NCI-H524 (cell line): Measurements from ENCODE around the gene ERCC6L2.
A peak's percentile ranks its signal among the peaks of the same experiment; 100 is the strongest.

ENCODE experiments used
- DNase-seq, 2 experiments: peaks; one replicate each; lab custom pipeline; 2025; lab: John Stamatoyannopoulos, UW

The ERCC6L2 gene

GRCh38 chr9:95862343-95862742 lies 13.1 kb upstream of the ERCC6L2 start:
- DNase-seq, result no peak

DNA sequence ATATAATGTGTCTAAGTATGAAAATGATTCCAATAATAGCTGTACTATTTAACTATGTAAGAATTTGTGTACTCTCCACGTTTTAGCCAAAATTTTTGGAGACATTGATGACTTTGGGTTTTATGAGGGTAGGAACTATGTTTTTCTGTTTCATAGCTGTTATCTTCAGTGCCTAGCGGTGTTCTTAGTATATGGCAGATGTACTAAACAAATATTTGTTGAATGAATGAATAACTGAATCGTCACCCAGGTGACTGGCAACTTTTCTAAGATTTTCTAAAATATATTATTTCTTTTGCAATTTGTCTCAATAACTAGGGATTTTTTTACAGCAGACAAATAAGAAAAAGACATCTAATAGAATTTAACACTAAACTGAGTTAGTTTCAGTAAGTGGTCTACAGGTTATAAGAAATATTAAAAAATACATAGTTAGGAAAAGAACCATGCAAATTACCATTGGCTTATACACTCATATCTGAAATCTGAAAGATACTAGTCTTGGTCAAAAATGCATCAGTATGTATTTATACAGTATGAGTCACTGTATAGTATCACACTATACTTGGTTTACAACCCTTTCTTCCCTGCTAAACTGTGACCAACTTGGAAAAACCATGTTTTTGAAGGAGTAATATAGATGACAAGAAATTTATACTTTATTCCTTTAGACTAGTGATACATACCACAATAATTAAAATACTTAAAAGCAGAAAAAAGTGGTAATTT lies 10.5 kb upstream of the ERCC6L2 start:
- DNase-seq, result no peak

DNA sequence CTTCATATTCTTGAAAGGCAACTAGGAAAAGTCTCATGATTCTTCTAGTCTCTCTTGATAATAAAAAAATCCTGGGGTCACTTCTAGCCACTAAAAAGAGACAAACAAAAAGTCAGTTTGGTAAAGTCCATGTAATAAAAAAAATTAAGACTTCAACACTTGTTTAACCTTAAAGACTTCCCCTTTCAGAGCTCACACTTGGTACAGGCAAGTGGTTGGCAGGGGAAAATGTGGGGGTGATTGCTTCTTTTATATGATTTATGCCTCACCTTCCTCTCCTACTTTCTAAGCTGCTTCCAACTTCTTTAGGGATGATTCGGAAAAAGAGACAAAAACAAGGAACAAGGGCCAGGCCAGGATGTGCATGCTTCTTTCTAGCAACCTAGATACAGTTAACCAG lies 5.1 kb upstream of the ERCC6L2 start:
- DNase-seq, result no peak

DNA sequence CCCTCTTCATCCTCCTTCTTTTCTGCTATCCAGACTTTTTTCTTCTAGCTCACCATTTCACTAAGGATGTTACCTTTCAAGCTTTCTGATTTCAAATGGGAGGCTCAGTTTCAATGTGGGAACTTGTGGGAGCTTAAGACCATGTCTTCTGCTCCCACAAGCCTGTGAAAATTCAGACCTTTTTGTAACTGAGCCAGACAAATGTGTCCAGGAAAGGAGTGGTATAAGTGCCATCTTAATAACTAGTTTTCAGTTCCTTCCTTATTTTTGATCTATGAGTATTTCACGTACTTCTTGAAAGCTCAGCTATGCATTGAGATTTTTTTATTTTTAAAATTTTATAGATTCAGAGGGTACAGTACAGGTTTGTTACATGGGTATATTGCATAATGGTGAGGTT lies 4.6 kb upstream of the ERCC6L2 start:
- no peak for DNase-seq

DNA sequence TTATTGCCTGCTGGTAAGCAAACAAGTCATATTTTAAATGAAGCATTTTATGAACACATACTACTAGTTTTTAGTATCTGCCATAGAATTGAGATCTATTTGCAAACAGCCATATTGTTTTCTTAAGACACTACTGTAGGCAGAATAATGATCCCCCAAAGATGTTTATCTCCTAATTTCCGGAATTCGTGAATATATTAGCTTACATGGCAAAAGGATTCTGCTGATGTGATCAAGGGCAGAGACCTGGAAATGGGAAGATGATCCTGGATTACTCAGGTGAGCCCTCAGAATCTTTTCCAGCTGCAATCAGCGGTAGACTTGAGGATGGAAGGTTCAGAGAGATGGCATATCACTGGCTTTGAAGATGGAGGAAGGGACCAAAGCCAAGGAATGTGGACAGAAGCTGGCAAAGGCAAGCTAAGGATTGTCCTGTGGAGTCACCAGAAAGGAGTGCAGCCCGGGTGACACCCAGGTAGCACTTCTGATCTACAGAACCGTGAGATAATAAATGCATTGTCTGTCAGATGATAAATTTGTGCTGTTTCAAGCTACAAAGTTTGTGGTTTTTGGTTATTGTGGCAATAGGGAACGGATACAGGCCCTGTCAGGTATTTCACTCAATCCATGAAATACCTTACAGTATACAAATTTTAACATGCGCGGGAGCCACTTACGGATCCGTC lies 1.0 kb upstream of the ERCC6L2 start:
- peak in 1 of 2 experiments; percentile 28 for DNase-seq

DNA sequence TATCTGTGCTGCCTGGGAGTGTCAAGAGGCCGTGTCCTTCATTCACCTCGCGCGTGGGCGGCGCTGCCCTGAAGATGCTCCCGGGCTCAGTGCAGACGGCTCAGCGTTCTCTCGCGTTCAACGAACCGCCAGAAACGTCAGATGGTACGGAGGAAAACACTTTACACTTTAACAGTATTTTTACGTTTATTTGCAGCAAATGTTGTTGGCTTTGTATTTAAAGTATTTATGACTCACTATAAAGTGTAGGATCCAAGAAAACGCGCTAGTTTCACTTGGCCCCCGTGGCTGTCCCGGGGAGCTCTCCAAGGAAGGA lies 544 bp upstream of the ERCC6L2 start:
- DNase-seq, result peak in 1 of 2 experiments; percentile 52

- DNase-seq, result no peak
These were observed 600 bp downstream of the ERCC6L2 start for GRCh38 chr9:95876138-95876444.

- DNase-seq, result peak in 1 of 2 experiments; percentile 3
These were observed 1.1 kb downstream of the ERCC6L2 start for GRCh38 chr9:95876595-95876994.

GRCh38 chr9:95877984-95878383 lies 2.5 kb downstream of the ERCC6L2 start:
- no peak for DNase-seq

DNA sequence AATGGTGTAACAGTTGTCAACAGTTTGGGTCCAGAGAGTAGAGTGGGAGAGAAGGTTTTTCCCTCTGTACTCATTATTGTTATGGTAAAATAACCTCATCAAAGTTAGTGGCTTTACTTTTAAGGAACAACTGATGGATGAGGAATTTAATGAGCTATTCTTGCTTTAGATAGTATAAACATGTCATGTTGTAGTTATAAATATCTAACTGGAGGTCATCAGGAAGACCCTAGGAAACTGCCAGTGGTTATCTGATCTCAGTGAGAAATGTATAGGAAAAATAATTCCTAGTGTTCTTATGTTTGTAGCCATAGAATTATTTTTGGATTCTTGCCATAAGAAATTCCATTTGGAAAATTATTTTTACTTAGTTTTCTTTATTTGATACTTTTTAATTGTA lies 4.1 kb downstream of the ERCC6L2 start:
- DNase-seq, result no peak

DNA sequence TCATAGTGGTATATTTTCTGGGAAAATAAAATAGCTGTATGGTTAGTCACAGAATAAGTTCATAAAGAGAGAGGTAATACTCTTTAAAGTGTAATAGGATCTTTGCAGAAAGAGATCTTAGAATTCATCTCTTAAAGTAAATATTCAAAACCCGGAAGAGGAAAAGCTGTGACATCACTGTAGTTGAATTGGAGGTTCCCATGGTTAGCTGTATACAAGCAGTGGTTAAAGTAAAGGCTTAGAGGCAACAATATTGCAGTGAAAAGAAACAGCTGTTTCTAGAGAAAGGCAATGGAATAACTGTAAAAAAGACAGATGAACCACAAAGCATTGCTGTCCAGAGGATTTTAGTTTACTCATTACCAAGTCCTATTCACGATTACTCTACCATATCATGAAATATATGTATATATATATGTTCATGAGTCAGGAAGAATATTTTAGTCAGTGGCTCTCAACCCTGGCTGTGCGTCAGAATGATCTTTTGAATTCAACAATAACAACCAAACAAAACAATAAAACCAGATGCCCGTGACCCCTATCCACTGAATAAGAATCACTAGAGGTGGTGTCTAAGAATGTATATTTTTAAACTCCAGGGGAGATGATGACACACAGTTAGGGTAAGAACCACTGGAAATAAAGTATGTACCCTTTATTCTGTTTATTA lies 4.7 kb downstream of the ERCC6L2 start:
- DNase-seq, result no peak

DNA sequence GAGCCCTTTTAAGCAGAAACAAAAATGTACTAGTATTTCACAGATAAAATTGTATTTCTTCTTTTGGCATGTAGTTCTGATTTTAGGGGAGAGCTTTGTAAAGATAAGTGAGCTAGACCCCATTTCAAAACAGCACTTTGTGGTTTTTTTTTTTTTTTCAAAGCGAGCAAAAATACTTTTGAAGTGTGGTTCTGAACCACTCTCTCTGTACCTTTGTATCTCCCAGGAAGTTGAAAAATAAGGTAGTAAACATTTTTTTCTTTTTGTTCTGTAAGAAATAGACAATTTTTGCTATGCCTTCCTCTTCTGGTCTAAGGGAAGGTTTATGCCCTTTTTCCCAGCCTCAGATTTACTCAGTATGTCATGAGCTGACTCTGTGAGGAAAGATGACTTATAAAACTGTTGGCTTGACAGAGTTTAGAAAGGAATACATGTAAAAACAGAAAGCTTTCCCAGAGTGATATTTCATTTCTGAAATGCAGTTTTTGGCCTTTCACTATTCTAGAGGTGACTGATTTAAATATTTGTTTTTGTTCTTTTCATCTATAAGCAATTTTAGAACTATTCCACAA lies 12.5 kb downstream of the ERCC6L2 start:
- no peak for DNase-seq

GRCh38 chr9:95890594-95890993 lies 15.1 kb downstream of the ERCC6L2 start:
- DNase-seq, result no peak

DNA sequence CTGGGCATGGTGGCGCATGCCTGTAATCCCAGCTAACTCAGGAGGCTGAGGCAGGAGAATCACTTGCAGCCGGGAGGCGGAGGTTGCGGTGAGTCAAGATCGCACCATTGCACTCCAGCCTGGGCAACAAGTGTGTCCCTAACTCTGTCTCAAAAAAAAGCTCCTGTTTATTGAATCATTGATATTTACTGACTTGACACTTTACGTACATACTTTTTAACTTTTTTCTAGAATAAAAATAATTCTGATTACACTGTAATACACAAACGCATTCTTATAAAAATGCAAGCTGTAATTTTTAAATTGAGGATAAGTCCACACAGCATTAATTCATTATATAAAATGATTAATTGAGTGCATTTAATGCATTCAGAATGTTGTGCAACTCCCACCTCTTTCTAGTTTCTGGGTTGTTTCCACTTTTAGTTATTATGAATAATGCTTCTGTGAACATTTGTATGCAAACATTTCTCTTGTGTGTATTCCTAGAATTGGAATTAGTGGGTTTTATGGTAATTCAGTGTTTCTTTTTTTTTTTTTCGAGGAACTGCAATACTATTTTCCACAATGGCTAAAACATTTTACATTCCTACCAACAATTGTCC lies 15.7 kb downstream of the ERCC6L2 start:
- no peak for DNase-seq

DNA sequence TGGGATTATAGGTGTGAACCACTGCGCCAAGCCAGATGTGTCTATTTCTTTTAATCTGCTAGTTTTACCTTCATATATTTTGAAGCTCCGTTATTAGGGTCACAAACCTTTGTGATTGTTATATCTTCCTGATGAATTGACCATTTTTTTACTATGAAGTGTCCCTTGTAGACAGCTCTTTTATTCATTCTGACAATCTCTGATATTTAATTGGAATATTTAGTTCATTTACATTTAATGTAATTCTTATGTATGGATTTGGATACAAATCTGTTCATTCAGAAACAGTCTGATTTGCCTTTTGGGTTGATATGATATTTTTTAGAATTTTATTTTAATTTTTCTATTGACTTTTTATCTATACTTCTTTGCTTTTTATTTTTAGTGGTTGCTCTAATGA lies 17.2 kb downstream of the ERCC6L2 start:
- no peak for DNase-seq

DNA sequence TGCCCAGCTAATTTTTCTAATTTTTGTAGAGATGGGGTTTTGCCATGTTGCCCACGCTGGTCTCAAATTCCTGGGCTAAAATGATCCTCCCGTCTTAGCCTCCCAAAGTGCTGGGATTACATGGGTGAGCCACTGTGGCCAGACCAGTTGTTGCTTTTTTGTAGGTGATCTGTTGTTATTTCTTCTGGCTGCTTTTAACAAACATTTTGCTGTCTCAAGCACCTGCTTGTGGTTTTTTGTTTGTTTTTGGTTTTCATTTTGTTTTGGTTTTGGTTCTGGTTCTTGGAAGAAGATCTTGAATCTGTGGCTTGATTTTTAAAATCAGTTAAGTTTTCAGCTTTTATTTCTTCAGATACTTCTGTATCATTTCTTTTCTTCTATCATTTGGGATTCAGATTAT lies 21.1 kb downstream of the ERCC6L2 start:
- DNase-seq, result no peak

DNA sequence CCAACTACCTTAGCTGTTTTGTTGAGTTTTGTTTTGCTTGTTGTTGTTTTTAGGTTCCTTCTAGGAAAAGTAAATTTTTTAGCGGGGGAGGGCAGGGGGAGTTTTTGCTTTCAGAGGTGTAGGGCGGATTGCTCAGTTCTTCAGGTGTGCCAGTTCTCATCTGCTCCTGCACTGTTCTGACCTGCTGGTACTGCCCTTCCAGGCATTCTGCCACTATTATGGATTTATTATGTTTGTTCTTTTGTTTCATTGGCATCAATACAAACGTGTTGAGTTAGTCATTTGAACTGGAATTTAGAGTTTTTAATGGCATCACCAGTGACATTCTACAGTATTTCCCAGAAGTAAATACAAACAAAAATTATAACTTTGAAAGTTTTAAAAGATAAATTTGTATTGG lies 26.0 kb downstream of the ERCC6L2 start:
- DNase-seq, result no peak

DNA sequence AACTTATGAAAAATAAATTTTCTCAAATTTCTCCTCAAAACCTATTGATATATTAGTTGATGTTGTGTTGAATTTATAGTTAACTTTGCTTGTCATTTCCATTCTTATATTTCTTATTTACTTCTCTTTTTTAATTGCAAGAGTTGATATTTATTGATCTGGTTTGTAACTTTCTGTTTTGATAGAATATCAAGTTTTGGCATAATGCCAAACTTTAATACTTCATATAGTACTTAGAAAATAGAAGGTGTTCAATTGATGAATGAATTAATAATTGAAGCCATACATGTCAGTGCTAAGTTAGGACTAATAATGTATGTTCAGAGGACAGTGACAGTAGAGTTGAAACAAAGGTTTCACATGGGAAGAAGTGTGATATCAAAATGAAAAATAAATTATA lies 27.9 kb downstream of the ERCC6L2 start:
- no peak for DNase-seq

GRCh38 chr9:95907794-95908193 lies 32.3 kb downstream of the ERCC6L2 start:
- no peak for DNase-seq

- no peak for DNase-seq
These were observed 34.7 kb downstream of the ERCC6L2 start for GRCh38 chr9:95910023-95910707.

DNA sequence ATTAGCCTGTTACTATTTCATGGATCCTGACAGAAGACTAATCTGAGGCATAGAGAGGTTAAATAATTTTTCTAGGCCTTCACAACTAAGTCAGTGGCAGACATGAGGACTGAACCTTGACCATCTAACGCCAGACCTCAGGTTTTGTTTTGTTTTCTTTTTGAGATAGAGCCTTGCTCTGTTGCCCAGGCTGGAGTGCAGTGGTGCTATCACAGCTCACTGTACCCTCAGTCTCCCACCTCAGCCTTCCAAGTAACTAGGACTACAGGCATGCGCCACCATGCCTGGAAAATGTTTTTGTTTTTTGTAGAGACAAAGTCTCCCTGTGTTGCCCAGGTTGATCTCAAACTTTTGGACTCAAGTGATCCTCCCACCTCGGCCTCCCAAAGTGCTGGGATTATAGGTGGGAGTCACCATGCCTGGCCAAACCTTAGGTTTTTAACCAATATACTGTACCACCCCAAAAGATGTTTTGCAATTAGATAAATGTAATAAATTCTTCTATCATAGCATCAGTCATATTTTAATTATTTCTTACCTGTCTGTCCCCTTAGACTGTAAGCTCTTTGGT lies 35.4 kb downstream of the ERCC6L2 start:
- DNase-seq, result no peak

DNA sequence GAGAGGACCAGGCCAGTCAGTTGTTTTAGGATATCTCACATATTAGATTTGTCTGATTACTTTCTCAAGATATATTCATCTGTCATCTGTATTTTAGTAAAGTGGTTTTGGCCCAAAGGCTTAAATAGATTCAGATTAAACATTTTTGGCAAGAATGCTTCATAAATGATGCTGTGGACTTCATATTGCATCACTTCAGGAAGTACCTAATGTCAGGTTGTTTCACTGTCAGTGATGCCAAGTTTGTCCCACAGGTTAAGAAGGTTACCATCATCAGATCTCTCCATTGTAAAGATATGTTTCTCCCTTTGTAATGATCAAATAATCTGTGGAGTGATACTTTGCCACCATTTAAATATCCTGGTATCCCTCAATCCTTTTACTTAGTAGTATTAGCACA lies 37.3 kb downstream of the ERCC6L2 start:
- no peak for DNase-seq
